NCI-H82 (cell line): ENCODE measurements around the gene PGBD5.

Experiments used
- DNase-seq: peaks from one replicate; lab custom pipeline; 2025; lab: John Stamatoyannopoulos, UW

PGBD5 gene

GRCh38 chr1:230279583-230279945, 146.6 kb downstream of the PGBD5 start:
- no peak for DNase-seq

GRCh38 chr1:230278871-230279582, 147.1 kb downstream of the PGBD5 start:
- no peak for DNase-seq

- no peak for DNase-seq
Observed at GRCh38 chr1:230278376-230278775, 147.8 kb downstream of the PGBD5 start.

- DNase-seq: no peak
Observed at GRCh38 chr1:230277201-230278025, 148.7 kb downstream of the PGBD5 start.

- DNase-seq: no peak
Observed at GRCh38 chr1:230276401-230276800, 149.7 kb downstream of the PGBD5 start.

DNA sequence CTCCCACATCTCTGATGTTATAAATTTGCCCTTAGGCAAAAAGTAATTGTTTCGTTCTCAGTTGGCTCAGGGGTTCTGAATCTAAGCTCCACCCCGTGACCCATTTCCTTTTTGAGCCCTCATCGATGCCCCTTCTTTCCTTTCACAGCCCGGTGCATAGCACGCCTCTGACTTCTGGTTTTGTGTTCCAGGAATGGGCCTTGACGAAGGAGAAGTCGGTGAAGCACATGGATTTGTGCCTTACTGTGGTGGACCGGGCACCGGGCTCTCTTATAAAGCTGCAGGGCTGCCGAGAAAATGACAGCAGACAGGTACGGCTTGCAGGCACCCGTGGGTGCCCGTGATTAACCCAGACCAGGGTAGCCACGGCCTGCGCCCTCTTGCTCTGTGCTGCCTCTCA, 151.9 kb downstream of the PGBD5 start:
- no peak for DNase-seq

- DNase-seq: no peak
Observed at GRCh38 chr1:230273141-230273710, 152.9 kb downstream of the PGBD5 start.

DNA sequence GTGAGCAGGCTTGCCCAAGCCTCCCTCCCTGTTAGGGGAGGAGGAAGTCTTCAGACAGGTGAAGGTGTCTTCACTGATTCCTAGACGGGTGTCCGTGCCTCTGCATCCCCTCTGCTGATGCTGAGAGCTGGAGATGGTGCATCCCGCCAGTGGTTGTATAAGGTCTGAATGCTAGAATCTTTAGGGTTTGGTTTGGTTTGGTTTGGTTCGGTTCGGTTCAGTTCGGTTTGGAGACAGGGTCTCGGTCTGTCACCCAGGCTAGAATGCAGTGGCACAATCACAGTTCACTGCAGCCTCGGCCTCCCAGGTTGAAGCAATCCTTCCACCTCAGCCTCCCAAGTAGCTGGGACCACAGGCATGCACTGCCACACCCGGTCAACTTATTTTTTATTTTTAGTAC, 153.6 kb downstream of the PGBD5 start:
- no peak for DNase-seq

- DNase-seq: no peak
Observed at GRCh38 chr1:230271300-230272035, 154.7 kb downstream of the PGBD5 start.

DNA sequence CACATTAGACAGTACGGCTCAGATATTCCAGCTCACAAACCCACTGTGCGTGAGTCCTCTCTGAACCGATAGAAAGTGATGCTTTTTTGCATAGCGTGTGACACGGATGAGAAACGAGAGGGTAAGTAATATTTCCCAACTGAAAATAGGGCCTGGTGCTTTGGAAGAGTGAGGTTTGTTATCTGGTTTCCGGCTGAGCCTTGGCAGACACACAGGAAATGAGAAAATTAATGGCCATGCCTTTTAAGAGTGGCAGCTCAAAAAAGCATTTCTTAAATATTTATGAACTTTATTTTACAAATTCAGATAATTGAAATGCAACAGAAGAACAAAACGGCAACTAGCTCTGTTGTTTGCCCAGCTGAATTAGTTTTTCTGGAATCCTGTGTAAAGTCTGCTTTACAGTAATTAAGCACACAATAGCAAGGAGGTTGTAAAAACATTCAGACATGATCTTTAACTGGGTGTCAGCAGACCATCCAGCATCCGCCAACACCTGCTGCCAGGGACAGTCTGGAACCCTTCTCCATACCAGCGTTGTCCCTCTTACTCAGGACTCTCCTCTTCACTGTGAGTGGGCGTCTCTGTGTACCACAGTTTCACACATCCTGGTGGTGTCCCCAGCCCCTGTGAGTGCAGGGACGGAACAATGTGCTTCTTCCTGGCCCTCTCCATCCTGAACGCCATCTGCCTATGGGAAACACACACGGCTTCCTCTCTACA, 155.4 kb downstream of the PGBD5 start:
- no peak for DNase-seq

GRCh38 chr1:230270185-230270558, 156.0 kb downstream of the PGBD5 start:
- DNase-seq: no peak

- peak; percentile 72 for DNase-seq
Observed at GRCh38 chr1:230268371-230269170, 157.6 kb downstream of the PGBD5 start.

- no peak for DNase-seq
Observed at GRCh38 chr1:230267338-230268065, 158.6 kb downstream of the PGBD5 start.

- no peak for DNase-seq
Observed at GRCh38 chr1:230266456-230266855, 159.7 kb downstream of the PGBD5 start.

DNA sequence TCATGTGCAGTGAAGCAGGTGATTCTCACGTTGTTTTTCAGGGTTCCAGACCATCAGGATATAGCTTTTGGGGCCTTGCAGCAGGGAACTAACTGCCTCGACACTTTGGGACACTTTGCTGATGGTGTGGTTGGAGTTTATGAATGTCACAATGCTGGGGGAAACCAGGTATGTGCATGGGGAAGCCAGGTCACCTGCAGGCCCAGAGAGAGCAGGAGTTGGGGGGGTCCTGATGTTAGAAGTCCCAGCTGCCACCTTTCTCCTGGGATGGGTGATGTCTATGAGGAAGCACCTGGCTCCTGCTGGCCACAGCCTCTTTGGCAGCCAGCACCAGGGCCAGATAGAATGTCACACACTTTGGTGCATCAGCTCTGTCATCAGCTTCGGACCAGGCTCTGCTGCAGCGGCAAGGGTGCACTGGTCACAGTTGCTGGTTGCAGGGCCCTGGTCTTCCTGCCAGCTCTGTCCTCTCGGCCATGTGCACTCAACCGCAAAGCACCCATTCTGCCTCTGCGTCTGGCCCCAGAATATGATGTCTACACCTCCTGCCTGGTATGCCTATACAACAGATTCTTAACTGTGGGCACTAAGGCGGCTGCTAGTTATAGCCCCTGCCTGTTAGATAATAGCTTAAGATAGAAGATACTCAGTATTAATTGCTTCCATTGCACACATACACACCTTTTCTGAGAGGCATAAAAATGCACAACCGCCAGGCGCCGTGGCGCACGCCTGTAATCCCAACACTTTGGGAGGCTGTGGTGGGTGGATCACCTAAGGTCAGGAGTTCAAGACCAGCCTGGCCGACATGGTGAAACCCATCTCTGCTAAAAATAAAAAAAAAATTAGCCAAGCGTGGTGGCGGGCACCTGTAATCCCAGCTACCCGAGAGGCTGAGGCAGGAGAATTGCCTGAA, 160.7 kb downstream of the PGBD5 start:
- DNase-seq: no peak
